DOHH2 (cell line): ENCODE results near the gene RAMP3.

Source experiments
- H3F3A ChIP-seq: fragments of 200-600 bp; sonication (generic), shearing (Covaris generic); 2 replicates; pipeline ENCODE4 v1.6.0; 2016; ENCODE audit warnings: antibody characterized with exemption, mild to moderate bottlenecking; ENCODE audit not compliant: control insufficient read depth, insufficient read depth
- H3K27ac ChIP-seq: fragments of 200-600 bp; sonication (generic); 2 replicates; pipeline ENCODE4 v1.5.1; 2014; ENCODE audit warnings: low read depth, mild to moderate bottlenecking, low read length, moderate library complexity
- H3K27me3 ChIP-seq: fragments of 200-600 bp; sonication (generic); 2 replicates; pipeline ENCODE4 v1.6.1; 2014; ENCODE audit warnings: mild to moderate bottlenecking, low read length, mixed read lengths; ENCODE audit not compliant: control insufficient read depth
- H3K36me3 ChIP-seq: fragments of 200-600 bp; sonication (generic); 2 replicates; pipeline ENCODE4 v1.6.1; 2014; ENCODE audit warnings: mild to moderate bottlenecking, low read length, moderate library complexity, mixed read lengths; ENCODE audit not compliant: control insufficient read depth
- H3K4me1 ChIP-seq: fragments of 200-600 bp; sonication (generic); 2 replicates; pipeline ENCODE4 v1.6.1; 2014; ENCODE audit warnings: mild to moderate bottlenecking, low read length, mixed read lengths; ENCODE audit not compliant: control insufficient read depth
- H3K4me2 ChIP-seq: fragments of 200-600 bp; sonication (generic); 2 replicates; pipeline ENCODE4 v1.6.0; 2014; ENCODE audit warnings: mild to moderate bottlenecking, low read length, moderate library complexity
- H3K4me3 ChIP-seq: fragments of 200-600 bp; sonication (generic); 2 replicates; pipeline ENCODE4 v1.5.1; 2014; ENCODE audit warnings: mild to moderate bottlenecking, low read length, mixed read lengths
- H3K79me2 ChIP-seq: fragments of 200-600 bp; sonication (generic); 2 replicates; pipeline ENCODE4 v1.6.1; 2014; ENCODE audit warnings: mild to moderate bottlenecking, low read length, mixed read lengths; ENCODE audit not compliant: control insufficient read depth
- H3K9me2 ChIP-seq: fragments of 200-600 bp; sonication (generic); replicated peaks from 2 replicates; pipeline ENCODE4 v1.6.1; 2014; ENCODE audit warnings: mild to moderate bottlenecking, low read length, mixed read lengths; ENCODE audit not compliant: control insufficient read depth
- H3K9me3 ChIP-seq: fragments of 200-600 bp; sonication (generic); 2 replicates; pipeline ENCODE4 v1.6.1; 2014; ENCODE audit warnings: antibody characterized with exemption, low read length, mixed read lengths; ENCODE audit not compliant: control insufficient read depth, insufficient read depth
- H4K20me1 ChIP-seq: fragments of 200-600 bp; sonication (generic); 2 replicates; pipeline ENCODE4 v1.6.0; 2014; ENCODE audit warnings: low read depth, mild to moderate bottlenecking, antibody characterized with exemption, low read length, moderate library complexity; ENCODE audit not compliant: control insufficient read depth, insufficient read depth
- CTCF ChIP-seq: fragments of 200-600 bp; sonication (generic); IDR thresholded peaks from one replicate; pipeline ENCODE4 v1.5.1; 2014; ENCODE audit warnings: antibody characterized with exemption, mild to moderate bottlenecking, low read depth, low read length; ENCODE audit not compliant: poor library complexity, severe bottlenecking
- EZH2phosphoT487 ChIP-seq: fragments of 200-600 bp; sonication (generic); IDR thresholded peaks from 2 replicates; pipeline ENCODE4 v1.6.1; 2017; ENCODE audit warnings: borderline replicate concordance, mild to moderate bottlenecking, antibody characterized with exemption, low read length, moderate library complexity, mixed read lengths

Gene RAMP3

GRCh38 chr7:45126201-45126600 lies 31.4 kb upstream of the RAMP3 start:
- no peaks in the 10 kb centered on the region for H3K9me2 ChIP-seq
- no peaks in the 10 kb centered on the region for H3K36me3 ChIP-seq
- TF ChIP-seq EZH2phosphoT487 (no peak), CTCF (no peak)
- H3K4me1 ChIP-seq = no peaks in the 10 kb centered on the region
- H3K4me2 ChIP-seq = no peak overlapping the region
- H4K20me1 ChIP-seq = no peaks in the 10 kb centered on the region
- no peak overlapping the region for H3K27ac ChIP-seq
- no peaks in the 10 kb centered on the region for H3K79me2 ChIP-seq
- H3K4me3 ChIP-seq = no peak overlapping the region
- no peaks in the 10 kb centered on the region for H3F3A ChIP-seq
- no peaks in the 10 kb centered on the region for H3K27me3 ChIP-seq
- no peaks in the 10 kb centered on the region for H3K9me3 ChIP-seq

- Histone ChIP-seq H3K9me2 (no peaks in the 10 kb centered on the region), H3F3A (no peaks in the 10 kb centered on the region), H4K20me1 (no peaks in the 10 kb centered on the region), H3K4me1 (no peaks in the 10 kb centered on the region), H3K27me3 (no peaks in the 10 kb centered on the region), H3K27ac (no peak overlapping the region), H3K4me2 (no peak overlapping the region), H3K79me2 (no peaks in the 10 kb centered on the region), H3K9me3 (no peaks in the 10 kb centered on the region), H3K36me3 (no peaks in the 10 kb centered on the region), H3K4me3 (no peak overlapping the region)
- TF ChIP-seq CTCF (no peak), EZH2phosphoT487 (no peak)
These were observed 30.7 kb upstream of the RAMP3 start for GRCh38 chr7:45126920-45127319.

- H3K4me3 ChIP-seq = no peak overlapping the region
- H3K36me3 ChIP-seq = no peaks in the 10 kb centered on the region
- H3K4me2 ChIP-seq = no peak overlapping the region
- H3K27ac ChIP-seq = no peak overlapping the region
- no peak for TF ChIP-seq CTCF
- no peaks in the 10 kb centered on the region for H4K20me1 ChIP-seq
- H3K27me3 ChIP-seq = no peaks in the 10 kb centered on the region
- H3K4me1 ChIP-seq = no peaks in the 10 kb centered on the region
- H3F3A ChIP-seq = no peaks in the 10 kb centered on the region
- no peaks in the 10 kb centered on the region for H3K9me2 ChIP-seq
- no peaks in the 10 kb centered on the region for H3K79me2 ChIP-seq
- no peaks in the 10 kb centered on the region for H3K9me3 ChIP-seq
These were observed 28.3 kb upstream of the RAMP3 start for GRCh38 chr7:45129181-45129800.

- H3K4me3 ChIP-seq = no peak overlapping the region
- H3K79me2 ChIP-seq = no peaks in the 10 kb centered on the region
- no peaks in the 10 kb centered on the region for H3K27me3 ChIP-seq
- no peaks in the 10 kb centered on the region for H3K4me1 ChIP-seq
- H4K20me1 ChIP-seq = no peaks in the 10 kb centered on the region
- H3K4me2 ChIP-seq = no peak overlapping the region
- no peak overlapping the region for H3K27ac ChIP-seq
- no peaks in the 10 kb centered on the region for H3K9me3 ChIP-seq
- H3K36me3 ChIP-seq = no peaks in the 10 kb centered on the region
- H3K9me2 ChIP-seq = no peaks in the 10 kb centered on the region
- H3F3A ChIP-seq = no peaks in the 10 kb centered on the region
- TF ChIP-seq EZH2phosphoT487 (no peak), CTCF (no peak)
These were observed 27.7 kb upstream of the RAMP3 start for GRCh38 chr7:45129906-45130305.
